ENCODE measurements around the gene NBAS. TPM values are rescaled to one million over a fixed set of nuclear protein-coding genes. Genes with fewer than 3 reads are reported as not detected.
"Not testable (repeated sequence)": the region's sequence is repeated elsewhere in the genome, so short reads cannot be mapped to it uniquely, and the experiment has no call there.

NBAS gene
- total and polyA plus RNA-seq, 2 of the 4 experiments (the other 2 are of a cell fraction) = 22.3 to 105 TPM

GRCh38 chr2:15543053-15543452, 18.1 kb downstream of the NBAS start:
- ATAC-seq (ENCODE audit: low read depth) = no peak

GRCh38 chr2:15542269-15542668, 18.9 kb downstream of the NBAS start:
- H4K20me1 ChIP-seq (ENCODE audit: insufficient read depth, low read length); in situ Hi-C loops (cut with MboI; ENCODE audit: low sequenced_read_pairs); H3K4ac ChIP-seq (ENCODE audit: low read depth, low read length); ATAC-seq (ENCODE audit: low read depth); H2AFZ ChIP-seq (replicated peaks; ENCODE audit: low read length, poor library complexity); POLR2A ChIA-PET (ENCODE audit: unreplicated experiment); H3K9ac ChIP-seq (ENCODE audit: low read depth, low read length); H2BK5ac ChIP-seq (ENCODE audit: low read depth, low read length, poor library complexity, severe bottlenecking); H3K27me3 ChIP-seq (ENCODE audit: control insufficient read depth, insufficient read depth, low read length); H2BK120ac ChIP-seq (ENCODE audit: low read depth, low read length); H3K56ac ChIP-seq (ENCODE audit: extremely low read depth, insufficient read depth, low read length); DNase-seq; H3K18ac ChIP-seq (ENCODE audit: low read depth, low read length); H3K9me1 ChIP-seq (ENCODE audit: insufficient read depth, low read length); H3K23ac ChIP-seq (ENCODE audit: low read depth, low read length); H4K5ac ChIP-seq (ENCODE audit: low read depth, low read length); H4K8ac ChIP-seq (ENCODE audit: low read depth in 2 of 2, low read length in 2 of 2); CTCF ChIA-PET; H3K36me3 ChIP-seq (ENCODE audit: control insufficient read depth, insufficient read depth, low read length); H3K14ac ChIP-seq (replicated peaks; ENCODE audit: low read depth, low read length); H3K4me3 ChIP-seq (ENCODE audit: insufficient read depth, low read depth, low read length); H4K91ac ChIP-seq (ENCODE audit: insufficient read depth, low read depth, low read length); H2BK15ac ChIP-seq (ENCODE audit: low read depth, low read length); H2AK9ac ChIP-seq (replicated peaks; ENCODE audit: low read depth, low read length, poor library complexity); H3K27ac ChIP-seq (ENCODE audit: insufficient read depth, low read length); intact Hi-C loops (cut with micrococcal nuclease); H3K9me3 ChIP-seq (ENCODE audit: control insufficient read depth, insufficient read depth, low read length); dilution Hi-C loops (cut with HindIII; ENCODE audit: low sequenced_read_pairs, unreplicated experiment); H2BK20ac ChIP-seq (ENCODE audit: low read depth, low read length); H3K4me1 ChIP-seq (ENCODE audit: control insufficient read depth, insufficient read depth, low read length); BruUV-seq (replicated peaks); H2AK5ac ChIP-seq (ENCODE audit: low read depth, low read length); H3K4me2 ChIP-seq (ENCODE audit: low read depth, low read length): not testable (repeated sequence)
- no CpG with 5 or more reads among the region's 6 CpGs for WGBS, 2 experiments (ENCODE audit: extremely low coverage in 2 of 2, insufficient read length in 1 of 2)
- H3K79me1 ChIP-seq (ENCODE audit: low read depth in 1 of 2, low read length in 2 of 2) = peaks cover 3 to 18% of the 10 kb centered on the region in 2 experiments; a peak in 3 of 4 replicates

More at GRCh38 chr2:15543053-15543452, 18.1 kb downstream of the NBAS start:
- Histone ChIP-seq H3K23ac (ENCODE audit: low read depth, low read length) (no peak overlapping the region), H3K4me2 (ENCODE audit: low read depth, low read length) (no peak overlapping the region), H3K4me3 (ENCODE audit: insufficient read depth, low read depth, low read length) (no peak overlapping the region), H2AK9ac (replicated peaks; ENCODE audit: low read depth, low read length, poor library complexity) (no peak overlapping the region), H2AFZ (replicated peaks; ENCODE audit: low read length, poor library complexity) (no peak overlapping the region), H3K79me1 (ENCODE audit: low read depth in 1 of 2, low read length in 2 of 2) (peaks cover 3 to 18% of the 10 kb centered on the region in 2 experiments; a peak in 3 of 4 replicates), H3K9me1 (ENCODE audit: insufficient read depth, low read length) (0 out of 2 replicates have a peak, but pooled peaks cover 3% of the 10 kb centered on the region), H3K9ac (ENCODE audit: low read depth, low read length) (no peak overlapping the region), H4K20me1 (ENCODE audit: insufficient read depth, low read length) (no peaks in the 10 kb centered on the region), H3K27ac (ENCODE audit: insufficient read depth, low read length) (no peak overlapping the region), H4K8ac (ENCODE audit: low read depth in 2 of 2, low read length in 2 of 2) (no peak overlapping the region), H2BK5ac (ENCODE audit: low read depth, low read length, poor library complexity, severe bottlenecking) (no peak overlapping the region), H4K91ac (ENCODE audit: insufficient read depth, low read depth, low read length) (no peak overlapping the region), H3K9me3 (ENCODE audit: control insufficient read depth, insufficient read depth, low read length) (no peaks in the 10 kb centered on the region), H3K18ac (ENCODE audit: low read depth, low read length) (no peak overlapping the region), H3K14ac (replicated peaks; ENCODE audit: low read depth, low read length) (no peak overlapping the region), H2BK120ac (ENCODE audit: low read depth, low read length) (no peak overlapping the region), H3K36me3 (ENCODE audit: control insufficient read depth, insufficient read depth, low read length) (0 out of 2 replicates have a peak, but pooled peaks cover 1% of the 10 kb centered on the region), H3K56ac (ENCODE audit: extremely low read depth, insufficient read depth, low read length) (no peak overlapping the region), H3K4ac (ENCODE audit: low read depth, low read length) (no peak overlapping the region), H4K5ac (ENCODE audit: low read depth, low read length) (no peak overlapping the region), H2BK20ac (ENCODE audit: low read depth, low read length) (no peak overlapping the region), H2AK5ac (ENCODE audit: low read depth, low read length) (no peak overlapping the region), H3K27me3 (ENCODE audit: control insufficient read depth, insufficient read depth, low read length) (no peaks in the 10 kb centered on the region), H3K4me1 (ENCODE audit: control insufficient read depth, insufficient read depth, low read length) (no peaks in the 10 kb centered on the region), H2BK15ac (ENCODE audit: low read depth, low read length) (no peak overlapping the region)
- CTCF ChIA-PET = no interaction called here
- POLR2A ChIA-PET (ENCODE audit: unreplicated experiment) = no interaction called here
- dilution Hi-C loops (cut with HindIII; ENCODE audit: low sequenced_read_pairs, unreplicated experiment) = no loop called here
- intact Hi-C loops (cut with micrococcal nuclease) = no loop called here
- in situ Hi-C loops (cut with MboI; ENCODE audit: low sequenced_read_pairs) = no loop called here
- DNase-seq = no peak
- WGBS, 2 experiments (ENCODE audit: extremely low coverage in 2 of 2, insufficient read length in 1 of 2) = 94% methylated on average over 2 of the region's 3 CpGs; no CpG with 5 or more reads in 1 of the 2 experiments
- TF ChIP-seq USF2 (IDR thresholded peaks at IDR 0.05; ENCODE audit: low read depth, low read length) = no peak
- no peak for TF ChIP-seq RAD21 (IDR thresholded peaks at IDR 0.05; ENCODE audit: low read length)
- no TSS peak for BruUV-seq (replicated peaks)

Data from IMR-90 (cell line).